Peyer's patch (tissue), 4 donors: ENCODE data around the gene TMEM164.

Experiments
- CTCF ChIP-seq, 6 experiments: fragments of 450-650 bp in 4 of 6; fragments of 200-600 bp in 2 of 6; sonication (generic) in 1 of 6; IDR thresholded peaks; one replicate each; pipeline ENCODE4 v1.5.1; 2017 to 2019; ENCODE audit warnings: antibody characterized with exemption in 6 of 6, mild to moderate bottlenecking in 3 of 6, moderate library complexity in 1 of 6
- POLR2A ChIP-seq, 2 donors: fragments of 450-650 bp; IDR thresholded peaks; one replicate each; pipeline ENCODE4 v1.5.1; 2017; ENCODE audit warnings: antibody characterized with exemption in 2 of 2, mild to moderate bottlenecking in 2 of 2, moderate library complexity in 2 of 2

GRCh38 chrX:109990582-109991276 is 12.2 kb upstream of the TMEM164 start:
- TF ChIP-seq CTCF (IDR thresholded peaks at IDR 0.05) (no peak), POLR2A (IDR thresholded peaks at IDR 0.05) (no peak)
